ENCODE data around the gene TENM3.

DNA sequence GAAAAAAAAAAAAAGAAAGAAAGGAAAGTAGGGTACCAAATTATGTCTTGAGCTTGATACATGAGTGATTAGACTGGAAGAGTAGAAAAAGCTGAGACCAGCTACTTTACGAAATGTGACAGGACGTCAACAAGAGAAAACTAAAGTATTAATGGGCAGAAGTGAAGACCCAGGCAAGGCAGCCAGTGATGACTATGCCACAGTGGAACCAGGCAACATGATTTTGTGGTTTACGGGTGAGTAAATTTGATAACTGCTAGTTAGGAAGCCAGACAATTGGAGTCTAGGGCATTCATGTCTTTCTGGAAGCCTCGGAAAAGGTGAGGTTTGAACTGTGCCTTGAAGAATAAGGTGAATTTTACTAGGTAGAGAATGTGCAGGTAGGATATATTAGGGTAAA, 326.4 kb downstream of the TENM3 start:
- TF ChIP-seq, protein P1, sequence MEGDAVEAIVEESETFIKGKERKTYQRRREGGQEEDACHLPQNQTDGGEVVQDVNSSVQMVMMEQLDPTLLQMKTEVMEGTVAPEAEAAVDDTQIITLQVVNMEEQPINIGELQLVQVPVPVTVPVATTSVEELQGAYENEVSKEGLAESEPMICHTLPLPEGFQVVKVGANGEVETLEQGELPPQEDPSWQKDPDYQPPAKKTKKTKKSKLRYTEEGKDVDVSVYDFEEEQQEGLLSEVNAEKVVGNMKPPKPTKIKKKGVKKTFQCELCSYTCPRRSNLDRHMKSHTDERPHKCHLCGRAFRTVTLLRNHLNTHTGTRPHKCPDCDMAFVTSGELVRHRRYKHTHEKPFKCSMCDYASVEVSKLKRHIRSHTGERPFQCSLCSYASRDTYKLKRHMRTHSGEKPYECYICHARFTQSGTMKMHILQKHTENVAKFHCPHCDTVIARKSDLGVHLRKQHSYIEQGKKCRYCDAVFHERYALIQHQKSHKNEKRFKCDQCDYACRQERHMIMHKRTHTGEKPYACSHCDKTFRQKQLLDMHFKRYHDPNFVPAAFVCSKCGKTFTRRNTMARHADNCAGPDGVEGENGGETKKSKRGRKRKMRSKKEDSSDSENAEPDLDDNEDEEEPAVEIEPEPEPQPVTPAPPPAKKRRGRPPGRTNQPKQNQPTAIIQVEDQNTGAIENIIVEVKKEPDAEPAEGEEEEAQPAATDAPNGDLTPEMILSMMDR (IDR thresholded peaks at IDR 0.05) = no peak
- no peak for TF ChIP-seq POLR2A (IDR thresholded peaks at IDR 0.05)
